NCI-H82 (cell line): Measurements from ENCODE around the gene OR6M1.
A peak's percentile ranks its signal among the peaks of the same experiment; 100 is the strongest.

Experiments used
- DNase-seq: peaks from one replicate; lab custom pipeline; 2025; lab: John Stamatoyannopoulos, UW

OR6M1 gene, protein sequence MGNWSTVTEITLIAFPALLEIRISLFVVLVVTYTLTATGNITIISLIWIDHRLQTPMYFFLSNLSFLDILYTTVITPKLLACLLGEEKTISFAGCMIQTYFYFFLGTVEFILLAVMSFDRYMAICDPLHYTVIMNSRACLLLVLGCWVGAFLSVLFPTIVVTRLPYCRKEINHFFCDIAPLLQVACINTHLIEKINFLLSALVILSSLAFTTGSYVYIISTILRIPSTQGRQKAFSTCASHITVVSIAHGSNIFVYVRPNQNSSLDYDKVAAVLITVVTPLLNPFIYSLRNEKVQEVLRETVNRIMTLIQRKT

DNA sequence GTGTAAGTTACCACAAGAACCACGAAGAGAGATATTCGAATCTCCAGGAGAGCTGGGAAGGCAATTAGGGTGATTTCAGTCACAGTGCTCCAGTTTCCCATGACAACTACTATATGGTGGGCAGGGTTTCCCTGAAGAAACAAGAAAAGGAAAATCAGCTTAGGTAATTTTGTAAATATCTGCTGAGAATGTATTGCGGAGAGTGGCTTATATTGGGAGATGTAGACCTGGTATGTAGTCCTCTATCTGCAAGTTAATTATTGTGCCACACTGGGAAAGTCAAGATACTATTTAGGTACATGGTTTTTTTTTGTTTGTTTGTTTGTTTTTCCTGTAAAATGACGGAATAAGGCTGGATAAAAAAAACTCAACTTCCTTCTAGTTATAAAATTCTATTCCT, at the start of gene OR6M1:
Gene OR6M1, minus strand, starts transcription at position 101 of the 400 bp plus-strand sequence. Its CDS starts 0 bp downstream, at position 101.
- DNase-seq = no peak

- no peak for DNase-seq
These were observed 46.9 kb upstream of the OR6M1 start for GRCh38 chr11:123853038-123853437.

GRCh38 chr11:123852321-123852720, 46.2 kb upstream of the OR6M1 start:
- no peak for DNase-seq

DNA sequence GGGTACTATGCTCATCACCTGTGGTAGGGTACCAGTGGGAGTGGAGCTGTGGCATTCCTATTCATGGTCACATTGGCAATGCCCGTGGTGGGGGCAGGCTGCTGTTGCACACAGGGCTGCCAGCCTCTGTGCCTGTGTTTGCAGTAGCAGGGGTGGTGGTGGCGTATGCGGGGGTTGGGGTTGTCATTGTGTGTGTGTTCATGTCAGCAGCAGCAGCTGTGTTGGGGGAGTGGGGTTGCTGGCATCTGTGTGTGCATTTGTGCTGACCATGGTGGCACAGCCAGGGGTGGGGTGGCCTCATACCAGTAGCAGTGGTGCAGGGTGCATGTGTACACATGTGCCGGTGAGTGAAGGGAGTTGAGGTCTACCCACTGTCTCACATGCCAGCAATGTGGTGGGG, 45.0 kb upstream of the OR6M1 start:
- no peak for DNase-seq

DNA sequence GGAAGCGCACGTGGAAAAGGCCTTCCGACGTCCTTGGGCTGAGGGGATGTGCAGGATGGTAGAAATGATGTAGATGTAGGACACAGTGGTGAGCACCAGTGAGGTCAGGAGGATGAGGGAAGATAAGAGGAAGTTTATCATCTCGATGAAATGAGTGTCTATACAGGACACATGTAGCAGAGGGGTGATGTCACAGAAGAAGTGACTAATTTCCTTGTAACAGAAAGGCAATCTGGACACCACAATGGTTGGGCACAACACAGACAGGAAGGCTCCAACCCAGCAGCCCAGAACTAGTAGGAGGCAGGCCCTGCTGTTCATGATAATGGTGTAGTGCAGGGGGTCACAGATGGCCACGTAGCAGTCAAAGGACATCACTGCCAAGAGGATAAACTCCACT, 35.0 kb upstream of the OR6M1 start:
- DNase-seq = no peak

GRCh38 chr11:123839131-123839530, 33.0 kb upstream of the OR6M1 start:
- DNase-seq = peak; percentile 79

DNA sequence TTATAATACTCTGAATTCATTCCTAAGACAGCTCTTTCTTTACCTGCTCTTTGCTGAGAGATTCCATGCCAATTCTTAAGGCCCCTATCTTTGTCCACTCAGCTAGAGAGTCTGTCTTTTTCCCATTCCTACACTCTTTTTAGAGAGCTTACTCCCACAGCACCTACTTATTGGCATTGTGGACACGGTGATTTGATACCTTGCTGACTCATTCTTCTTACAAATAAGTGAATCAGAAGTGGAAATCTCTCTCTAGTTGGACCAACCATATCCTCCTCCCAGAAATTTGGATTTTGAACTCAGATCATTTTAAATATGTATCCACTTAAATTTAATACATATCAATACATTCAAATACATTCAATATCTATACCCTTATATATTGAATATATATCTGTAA, 32.5 kb upstream of the OR6M1 start:
- DNase-seq = peak; percentile 30

GRCh38 chr11:123838199-123838598, 32.0 kb upstream of the OR6M1 start:
- DNase-seq = peak; percentile 9

- no peak for DNase-seq
These were observed 26.9 kb upstream of the OR6M1 start for GRCh38 chr11:123833095-123833494.

DNA sequence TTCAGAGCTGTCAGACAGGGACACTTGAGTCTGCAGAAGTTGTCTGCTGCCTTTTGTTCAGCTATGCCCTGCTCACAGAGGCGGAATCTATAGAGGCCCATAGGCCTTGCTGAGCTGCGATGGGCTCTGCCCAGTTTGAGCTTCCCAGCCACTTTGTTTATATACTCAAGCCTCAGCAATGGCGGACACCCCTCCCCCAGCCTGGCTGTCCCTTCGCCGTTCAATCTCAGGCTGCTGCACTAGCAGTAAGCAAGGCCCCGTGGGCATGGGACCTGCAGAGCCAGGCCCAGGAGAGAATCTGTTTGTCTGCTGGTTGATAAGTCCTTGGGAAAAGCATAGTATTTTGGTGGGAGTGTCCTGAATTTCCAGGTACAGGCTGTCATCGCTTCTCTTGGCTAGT, 23.6 kb upstream of the OR6M1 start:
- DNase-seq = no peak

DNA sequence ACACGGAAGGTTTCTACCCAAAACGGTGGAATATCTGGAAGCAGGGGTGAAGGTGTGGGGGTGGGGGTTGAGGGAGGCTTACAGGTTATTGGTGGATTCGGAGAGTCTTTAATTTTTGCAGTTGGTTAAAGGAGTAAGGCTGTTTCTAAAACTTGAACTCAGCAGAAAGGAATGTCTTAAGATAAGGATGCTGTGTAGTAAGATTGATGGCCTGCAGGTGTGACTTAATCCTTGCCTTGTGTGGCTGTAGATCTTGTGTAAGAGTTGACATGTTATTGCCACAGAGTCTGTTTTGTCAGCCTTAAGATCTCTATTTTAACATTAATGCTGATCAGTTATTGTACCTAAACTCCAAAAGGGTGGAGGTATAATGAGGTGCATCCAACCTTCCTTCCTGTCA, 16.4 kb upstream of the OR6M1 start:
- DNase-seq = peak; percentile 40

DNA sequence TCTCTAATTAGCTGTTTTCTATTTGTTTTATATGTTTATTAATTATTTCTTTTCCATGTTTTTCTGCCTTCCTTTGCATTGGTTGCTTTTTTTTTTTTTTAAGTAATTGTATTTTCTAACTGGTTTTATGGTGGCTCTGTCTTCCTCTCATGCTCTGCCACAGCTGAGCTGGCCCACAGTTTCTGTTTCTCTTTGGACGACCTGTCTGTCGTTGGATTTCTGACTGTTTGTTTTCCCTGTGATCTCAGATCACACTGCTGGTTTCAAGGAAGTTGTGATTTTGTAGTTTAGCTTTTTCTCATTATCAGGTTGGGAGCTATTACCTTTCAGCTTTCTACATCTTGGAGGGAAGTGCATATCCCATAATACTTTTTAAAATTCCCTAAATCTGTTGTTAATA, 15.9 kb upstream of the OR6M1 start:
- no peak for DNase-seq

GRCh38 chr11:123815122-123815521, 9.0 kb upstream of the OR6M1 start:
- no peak for DNase-seq

GRCh38 chr11:123801765-123802164, 4.4 kb downstream of the OR6M1 start:
- DNase-seq = no peak

- peak; percentile 93 for DNase-seq
These were observed 6.1 kb downstream of the OR6M1 start for GRCh38 chr11:123800036-123800435.

- DNase-seq = peak; percentile 93
These were observed 6.7 kb downstream of the OR6M1 start for GRCh38 chr11:123799438-123799837.

- no peak for DNase-seq
These were observed 7.5 kb downstream of the OR6M1 start for GRCh38 chr11:123798513-123799252.

- DNase-seq = no peak
These were observed 8.1 kb downstream of the OR6M1 start for GRCh38 chr11:123798079-123798478.

GRCh38 chr11:123797541-123797940, 8.6 kb downstream of the OR6M1 start:
- DNase-seq = peak; percentile 39

DNA sequence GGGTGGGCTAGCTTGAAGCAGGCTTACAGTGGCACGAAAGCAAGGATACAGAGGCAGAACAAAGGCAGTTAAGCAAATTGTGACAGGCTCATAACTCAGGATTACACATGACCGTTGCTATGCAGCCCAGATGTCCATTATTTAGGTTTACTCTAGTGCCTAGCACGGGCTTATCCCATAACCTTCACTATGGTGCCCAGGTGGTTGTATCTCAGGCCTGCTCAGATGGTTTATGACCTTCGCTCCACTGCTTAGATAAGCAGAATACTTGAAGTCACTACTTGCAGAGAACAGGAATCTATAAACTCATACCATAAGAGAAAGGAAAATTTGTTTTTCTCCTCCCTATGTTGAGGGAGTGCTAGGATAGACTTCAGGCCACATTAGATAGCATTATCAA, 9.0 kb downstream of the OR6M1 start:
- DNase-seq = peak; percentile 98

DNA sequence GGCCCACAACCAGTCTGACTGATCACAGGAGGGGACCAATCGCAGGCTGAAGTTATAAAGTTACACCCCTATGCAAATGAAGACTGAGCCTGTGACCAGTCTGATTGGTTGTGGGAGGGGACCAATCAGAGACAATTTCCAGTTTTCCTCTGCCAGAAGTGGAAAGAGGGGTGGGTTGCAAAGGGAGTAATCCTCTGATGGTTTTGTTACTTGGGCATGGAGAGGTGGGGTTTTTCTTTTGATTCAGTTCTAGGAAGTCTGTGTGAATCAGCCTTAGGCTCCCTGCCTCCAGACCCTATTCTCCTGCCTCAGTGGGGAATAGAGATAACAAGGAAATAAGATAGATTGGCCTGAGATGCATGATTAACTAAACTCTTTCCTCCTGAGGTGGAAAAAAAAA, 9.9 kb downstream of the OR6M1 start:
- DNase-seq = peak; percentile 26

DNA sequence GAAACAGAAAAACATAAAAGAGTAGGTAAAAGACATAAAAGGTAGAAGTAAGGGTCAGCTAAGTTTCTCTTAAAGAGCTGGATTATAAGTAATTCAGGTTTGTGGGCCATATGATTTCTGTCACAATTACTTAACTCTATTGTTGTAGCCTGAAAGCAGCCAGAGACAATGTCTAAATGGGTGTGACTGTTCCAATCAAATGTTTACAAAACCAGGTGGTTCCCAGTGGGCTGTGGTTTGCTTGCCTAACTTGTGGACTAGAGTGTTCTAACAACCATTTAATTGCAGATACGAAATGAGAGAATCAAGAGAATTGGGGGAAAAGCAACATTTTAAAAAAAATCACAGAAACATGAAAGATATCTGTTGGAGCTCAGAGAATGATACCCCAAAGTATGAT, 22.6 kb downstream of the OR6M1 start:
- no peak for DNase-seq

DNA sequence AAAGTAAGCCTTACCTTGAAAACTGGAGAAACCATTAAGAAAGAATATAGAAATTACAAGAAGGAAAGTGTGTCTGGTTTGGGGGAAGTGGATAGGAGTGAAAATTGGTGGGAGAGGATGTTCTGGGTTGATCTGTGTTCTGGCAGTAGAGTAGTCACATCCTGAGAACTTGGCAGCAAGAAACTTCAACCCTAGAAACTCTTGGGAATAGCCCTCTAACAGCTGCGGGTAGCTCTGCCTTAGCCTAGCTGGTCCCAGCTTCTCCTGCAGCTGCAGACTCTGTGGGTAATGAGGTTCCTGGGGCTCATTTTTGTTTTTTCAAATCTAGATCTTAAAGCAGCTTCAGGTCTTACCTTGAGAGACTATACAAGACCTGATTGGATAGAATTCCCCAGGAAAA, 27.6 kb downstream of the OR6M1 start:
- no peak for DNase-seq
